ENCODE data around the gene HSFX2. TPM values are rescaled to one million over a fixed set of nuclear protein-coding genes. Genes with fewer than 3 reads are reported as not detected.

Gene HSFX2
- total RNA-seq, 1 experiment from 2014 or later, result 0.26 TPM

Other genes with a start within 250 kb of the HSFX2 start
- 78.7 TPM for gene IDS, start 90.0 kb downstream of the HSFX2 start, total RNA-seq (2021; ENCODE audit: unreplicated experiment)
- gene EOLA1, start 54.3 kb downstream of the HSFX2 start, total RNA-seq (2021; ENCODE audit: unreplicated experiment), result 26.8 TPM
- not detected for gene HSFX3, start 45.4 kb downstream of the HSFX2 start, total RNA-seq (2021; ENCODE audit: unreplicated experiment)
- gene MAGEA9B, start 7.9 kb downstream of the HSFX2 start, total RNA-seq (2021; ENCODE audit: unreplicated experiment), result not detected
- 27.3 TPM for gene TMEM185A, start 36.5 kb upstream of the HSFX2 start, total RNA-seq (2021; ENCODE audit: unreplicated experiment)
- gene MAGEA11, start 116.7 kb upstream of the HSFX2 start, total RNA-seq (2021; ENCODE audit: unreplicated experiment), result not detected
- 1.0 TPM for gene HSFX1, start 178.8 kb upstream of the HSFX2 start, total RNA-seq (2021; ENCODE audit: unreplicated experiment)
- gene MAGEA9, start 186.6 kb upstream of the HSFX2 start, total RNA-seq (2021; ENCODE audit: unreplicated experiment), result not detected

All from Panc1 (cell line).